Nephron progenitor cell (in vitro differentiated cells): Measurements from ENCODE around the gene SBDS.
"Not testable (repeated sequence)": the region's sequence is repeated elsewhere in the genome, so short reads cannot be mapped to it uniquely, and the experiment has no call there.

Experiments used
- DNase-seq: peaks from one replicate; pipeline ENCODE4 v3.0.0; 2021
- H3K27ac Mint-ChIP-seq: 2 replicates; pipeline ENCODE4 v1.8.0; 2021; ENCODE audit warnings: mild to moderate bottlenecking, moderate library complexity, mixed read lengths
- H3K27me3 Mint-ChIP-seq: 2 replicates; pipeline ENCODE4 v1.8.0; 2021; ENCODE audit warnings: mild to moderate bottlenecking, low read depth, mixed read lengths; ENCODE audit not compliant: poor library complexity
- H3K36me3 Mint-ChIP-seq: 2 replicates; pipeline ENCODE4 v1.8.0; 2021; ENCODE audit warnings: low read depth, mixed read lengths
- H3K4me1 Mint-ChIP-seq: 2 replicates; pipeline ENCODE4 v1.8.0; 2021; ENCODE audit warnings: mixed read lengths
- H3K4me3 Mint-ChIP-seq: 2 replicates; pipeline ENCODE4 v1.8.0; 2021; ENCODE audit warnings: mild to moderate bottlenecking, moderate library complexity, mixed read lengths
- H3K9me3 Mint-ChIP-seq: 2 replicates; pipeline ENCODE4 v1.8.0; 2021; ENCODE audit warnings: mild to moderate bottlenecking, moderate library complexity, mixed read lengths
- CTCF ChIP-seq: fragments of 200-600 bp; sonication (generic); IDR thresholded peaks from 2 replicates; pipeline ENCODE4 v1.5.0; 2021; ENCODE audit warnings: antibody characterized with exemption

Gene SBDS

GRCh38 chr7:67022511-67022910, 27.1 kb upstream of the SBDS start:
- DNase-seq = no peak
- H3K4me1 Mint-ChIP-seq = peaks cover 25% of the 10 kb centered on the region
- peaks cover 61% of the 10 kb centered on the region for H3K36me3 Mint-ChIP-seq
- no peak for TF ChIP-seq CTCF
- H3K27me3 Mint-ChIP-seq = no peaks in the 10 kb centered on the region
- H3K4me3 Mint-ChIP-seq = no peak overlapping the region
- H3K9me3 Mint-ChIP-seq = no peaks in the 10 kb centered on the region
- peak overlapping the region; percentile 80 for H3K27ac Mint-ChIP-seq

GRCh38 chr7:67021260-67021659, 25.9 kb upstream of the SBDS start:
- Mint-ChIP-seq H3K9me3 (no peaks in the 10 kb centered on the region), H3K27me3 (no peaks in the 10 kb centered on the region), H3K36me3 (peaks cover 57% of the 10 kb centered on the region), H3K27ac (peak overlapping the region; percentile 41), H3K4me1 (peaks cover 25% of the 10 kb centered on the region), H3K4me3 (no peak overlapping the region)
- TF ChIP-seq CTCF = no peak
- no peak for DNase-seq

GRCh38 chr7:67019562-67020390, 24.4 kb upstream of the SBDS start:
- no peak overlapping the region for H3K4me3 Mint-ChIP-seq
- peaks cover 57% of the 10 kb centered on the region for H3K36me3 Mint-ChIP-seq
- H3K9me3 Mint-ChIP-seq = no peaks in the 10 kb centered on the region
- H3K27ac Mint-ChIP-seq = no peak overlapping the region
- no peak for TF ChIP-seq CTCF
- no peaks in the 10 kb centered on the region for H3K27me3 Mint-ChIP-seq
- no peak for DNase-seq
- H3K4me1 Mint-ChIP-seq = peaks cover 25% of the 10 kb centered on the region

DNA sequence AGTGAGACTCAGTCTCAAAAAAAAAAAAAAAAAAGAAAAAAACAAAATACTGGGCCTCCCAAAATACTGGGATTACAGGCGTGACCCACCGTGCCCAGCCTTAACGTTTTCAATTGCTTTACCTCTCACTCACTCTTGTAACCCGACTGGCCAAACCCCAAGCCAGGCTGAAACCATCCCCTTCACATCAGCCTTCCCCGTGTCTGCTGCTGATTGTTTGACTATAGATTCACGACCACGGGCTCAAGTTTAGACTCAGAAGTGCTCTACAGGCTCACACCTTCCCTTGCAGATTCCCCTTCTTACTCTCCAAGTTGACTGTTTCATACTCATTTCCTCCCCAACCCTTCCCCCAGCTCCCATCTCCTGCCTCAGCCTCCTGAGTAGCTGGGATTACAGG, 23.6 kb upstream of the SBDS start:
- Mint-ChIP-seq H3K36me3 (peaks cover 58% of the 10 kb centered on the region), H3K27me3 (no peaks in the 10 kb centered on the region), H3K4me3 (no peak overlapping the region), H3K4me1 (peaks cover 22% of the 10 kb centered on the region), H3K9me3 (no peaks in the 10 kb centered on the region), H3K27ac (no peak overlapping the region)
- TF ChIP-seq CTCF = no peak
- no peak for DNase-seq

DNA sequence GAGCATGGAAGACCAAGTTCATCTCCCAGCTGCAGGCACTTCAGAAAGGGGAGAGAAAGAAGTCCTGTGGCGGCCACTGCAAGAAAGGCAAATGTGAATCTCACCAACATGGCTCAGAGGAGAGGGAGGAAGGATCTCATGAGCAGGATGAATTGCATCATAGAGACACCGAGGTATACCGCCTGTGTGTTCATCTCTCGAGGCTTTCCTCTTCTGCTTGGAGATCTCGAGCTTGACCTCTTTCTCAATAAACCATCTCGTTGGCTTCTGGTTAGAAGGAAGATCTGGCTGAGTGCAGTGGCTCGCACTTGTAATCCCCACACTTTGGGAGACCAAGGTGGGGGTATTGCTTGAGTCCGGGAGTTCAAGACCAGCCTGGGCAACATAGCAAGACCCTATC, 22.6 kb upstream of the SBDS start:
- H3K27ac Mint-ChIP-seq, DNase-seq, H3K9me3 Mint-ChIP-seq, H3K27me3 Mint-ChIP-seq, H3K4me3 Mint-ChIP-seq: not testable (repeated sequence)
- H3K36me3 Mint-ChIP-seq = peaks cover 58% of the 10 kb centered on the region
- peaks cover 14% of the 10 kb centered on the region for H3K4me1 Mint-ChIP-seq

DNA sequence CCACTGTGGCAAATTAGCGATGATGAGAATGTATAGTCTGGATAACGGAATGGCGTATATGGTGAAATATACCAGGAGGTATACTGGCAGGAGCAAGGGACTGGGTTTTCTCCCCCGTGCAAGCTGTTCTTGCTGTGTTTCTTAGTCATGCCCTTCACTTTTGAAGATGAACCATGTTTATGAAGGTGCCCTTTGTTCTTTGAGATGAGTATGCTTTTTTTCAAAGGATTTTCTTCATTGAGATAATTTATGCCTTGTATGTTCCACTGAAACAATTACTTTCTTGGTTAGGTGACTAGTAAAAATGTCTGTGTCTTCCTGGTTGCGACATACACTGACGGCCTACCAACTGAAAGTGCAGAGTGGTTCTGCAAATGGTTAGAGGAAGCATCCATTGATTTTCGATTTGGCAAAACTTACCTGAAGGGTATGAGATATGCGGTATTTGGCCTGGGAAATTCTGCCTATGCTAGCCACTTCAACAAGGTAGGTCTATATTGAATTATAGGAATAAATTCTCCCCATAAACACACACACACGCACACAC, 18.8 kb upstream of the SBDS start:
- not testable (repeated sequence) for H3K4me3 Mint-ChIP-seq, H3K4me1 Mint-ChIP-seq, H3K9me3 Mint-ChIP-seq, H3K27me3 Mint-ChIP-seq, H3K27ac Mint-ChIP-seq, DNase-seq
- H3K36me3 Mint-ChIP-seq = peaks cover 50% of the 10 kb centered on the region

GRCh38 chr7:67009677-67010076, 14.3 kb upstream of the SBDS start:
- not testable (repeated sequence) for DNase-seq, H3K27ac Mint-ChIP-seq, H3K4me3 Mint-ChIP-seq, H3K27me3 Mint-ChIP-seq, H3K4me1 Mint-ChIP-seq, H3K9me3 Mint-ChIP-seq
- peaks cover 63% of the 10 kb centered on the region for H3K36me3 Mint-ChIP-seq
